ENCODE data around the gene ROR2. TPM values are rescaled to one million over a fixed set of nuclear protein-coding genes. Genes with fewer than 3 reads are reported as not detected.

ROR2 gene
- total and polyA plus RNA-seq, 2 experiments from 2014 or later = 8.1 to 18.8 TPM

- H3K27ac ChIP-seq (ENCODE audit: low read depth) = no peak overlapping the region
- no peaks in the 10 kb centered on the region for H3K36me3 ChIP-seq (ENCODE audit: insufficient read depth)
- no peaks in the 10 kb centered on the region; the same call in 2 of the 3 replicates for H3K9me3 Mint-ChIP-seq
- H4K20me1 ChIP-seq (replicated peaks; ENCODE audit: insufficient read depth) = no peaks in the 10 kb centered on the region
- peaks cover 3% of the 10 kb centered on the region for H3K27me3 Mint-ChIP-seq (ENCODE audit: insufficient read depth, low read depth, poor library complexity)
- H3K79me2 ChIP-seq (replicated peaks; ENCODE audit: insufficient read depth) = no peaks in the 10 kb centered on the region
- ATAC-seq (no peak), DNase-seq (ENCODE audit: low spot score) (no peak)
- H3K4me1 ChIP-seq (ENCODE audit: insufficient read depth) = no peaks in the 10 kb centered on the region
- H3K4me3 Mint-ChIP-seq = no peak overlapping the region
- no peaks in the 10 kb centered on the region for H3F3A ChIP-seq (replicated peaks; ENCODE audit: low read depth)
- no peak overlapping the region for H3K4me2 ChIP-seq
- TF ChIP-seq JUNB (IDR thresholded peaks at IDR 0.05; ENCODE audit: unreplicated experiment) = no peak
- no peak for TF ChIP-seq NANOG (IDR thresholded peaks at IDR 0.05; ENCODE audit: borderline replicate concordance)
- TF ChIP-seq STAT1 (IDR thresholded peaks at IDR 0.05; ENCODE audit: unreplicated experiment) = no peak
- no peak for TF ChIP-seq ZNF331 (CRISPR knock-in tag; IDR thresholded peaks at IDR 0.05; ENCODE audit: low read depth)
- TF ChIP-seq EZH2phosphoT487 (IDR thresholded peaks at IDR 0.05; ENCODE audit: unreplicated experiment) = no peak
- TF ChIP-seq POLR2AphosphoS5 (IDR thresholded peaks at IDR 0.05; ENCODE audit: low read depth) = no peak
- no peak for TF ChIP-seq EZH2 (IDR thresholded peaks at IDR 0.05; ENCODE audit: low read depth, unreplicated experiment)
- TF ChIP-seq ZNF462 (CRISPR knock-in tag; IDR thresholded peaks at IDR 0.05) = no peak
- no peak for TF ChIP-seq CREB1 (CRISPR knock-in tag; IDR thresholded peaks at IDR 0.05; ENCODE audit: low read depth)
- TF ChIP-seq ZNF114 (CRISPR knock-in tag; IDR thresholded peaks at IDR 0.05) = no peak
- TF ChIP-seq REST (IDR thresholded peaks at IDR 0.05; ENCODE audit: unreplicated experiment) = no peak
- no peak for TF ChIP-seq CTCF (conservative IDR thresholded peaks at IDR 0.05; ENCODE audit: low read depth in 2 of 2)
- TF ChIP-seq ETS1 (IDR thresholded peaks at IDR 0.05) = no peak
- no peaks in the 10 kb centered on the region for H3K27me3 ChIP-seq (ENCODE audit: insufficient read depth)
- no peak overlapping the region for H3K27ac Mint-ChIP-seq
- H3K4me1 Mint-ChIP-seq = no peaks in the 10 kb centered on the region
- H3K9me2 ChIP-seq (ENCODE audit: insufficient read depth) = no peaks in the 10 kb centered on the region
- H2AFZ ChIP-seq = no peak overlapping the region
- H3K36me3 Mint-ChIP-seq (ENCODE audit: low read depth) = no peaks in the 10 kb centered on the region
- no peak overlapping the region for H3K4me3 ChIP-seq
Measured at GRCh38 chr9:91741522-91741921, 208.5 kb downstream of the ROR2 start.

All from GM23338 (cell line).